ENCODE measurements around the gene SLC4A5. TPM values are rescaled to one million over a fixed set of nuclear protein-coding genes. Genes with fewer than 3 reads are reported as not detected.
"Not testable (repeated sequence)": the region's sequence is repeated elsewhere in the genome, so short reads cannot be mapped to it uniquely, and the experiment has no call there.

SLC4A5 gene
- total and polyA plus RNA-seq, 7 donors = under 0.01 to 12.2 (median 1.8) TPM

GRCh38 chr2:74345272-74345943 is 2.2 kb upstream of the SLC4A5 start:
- H3K27ac ChIP-seq = no peak overlapping the region
- 79 to 84% methylated on average over 8 of the region's 8 CpGs for WGBS, 2 donors
- TF ChIP-seq EP300 (IDR thresholded peaks at IDR 0.05) (no peak), CTCF (IDR thresholded peaks at IDR 0.05) (no peak), POLR2A (IDR thresholded peaks at IDR 0.05) (no peak), POLR2AphosphoS5 (IDR thresholded peaks at IDR 0.05) (no peak)
- H3K9me3 ChIP-seq = no peaks in the 10 kb centered on the region
- no peaks in the 10 kb centered on the region for H3K4me1 ChIP-seq
- no peak for DNase-seq
- H3K27me3 ChIP-seq = no peaks in the 10 kb centered on the region
- no peaks in the 10 kb centered on the region for H3K36me3 ChIP-seq
- no peak overlapping the region for H3K4me3 ChIP-seq
- intact Hi-C loops (cut with DNase I) = no loop called here

GRCh38 chr2:74336227-74336626 is 7.0 kb downstream of the SLC4A5 start:
- DNase-seq, H3K4me1 ChIP-seq, H3K27me3 ChIP-seq, H3K9me3 ChIP-seq, H3K27ac ChIP-seq, H3K4me3 ChIP-seq: not testable (repeated sequence)
- H3K36me3 ChIP-seq = peaks cover 0 to 16% (median 2%) of the 10 kb centered on the region in 4 donors
- intact Hi-C loops (cut with DNase I) = loop anchor here (10.0 kb wide), 1 partner anchor 511 kb away; the partner anchor contains the start of gene STAMBP
- WGBS, 2 donors = 78 to 83% methylated on average over 2 of the region's 2 CpGs

GRCh38 chr2:74334931-74335333 is 8.3 kb downstream of the SLC4A5 start:
- no peaks in the 10 kb centered on the region for H3K9me3 ChIP-seq
- intact Hi-C loops (cut with DNase I) = loop anchor here (2.0 to 10.0 kb wide), 2 partner anchors 84 to 510 kb away; partner anchors contain the start of gene STAMBP
- H3K4me3 ChIP-seq = no peak overlapping the region
- H3K27ac ChIP-seq = no peak overlapping the region
- no peaks in the 10 kb centered on the region for H3K4me1 ChIP-seq
- no peak for TF ChIP-seq POLR2A (IDR thresholded peaks at IDR 0.05)
- TF ChIP-seq CTCF (IDR thresholded peaks at IDR 0.05) = peak; percentile 41 to 96 (median 76)
- peak; percentile 73 for DNase-seq
- WGBS, 2 donors = 32 to 39% methylated on average over 3 of the region's 3 CpGs
- no peaks in the 10 kb centered on the region for H3K27me3 ChIP-seq
- peaks cover 0 to 28% (median 2%) of the 10 kb centered on the region in 4 donors for H3K36me3 ChIP-seq

- H3K27me3 ChIP-seq = no peaks in the 10 kb centered on the region
- H3K4me1 ChIP-seq = no peaks in the 10 kb centered on the region
- TF ChIP-seq EP300 (IDR thresholded peaks at IDR 0.05) = no peak
- TF ChIP-seq POLR2A (IDR thresholded peaks at IDR 0.05) = no peak
- TF ChIP-seq POLR2AphosphoS5 (IDR thresholded peaks at IDR 0.05) = no peak
- TF ChIP-seq CTCF (IDR thresholded peaks at IDR 0.05) = no peak
- 92 to 95% methylated on average over 6 of the region's 6 CpGs for WGBS, 2 donors
- no peak overlapping the region for H3K27ac ChIP-seq
- no peak overlapping the region for H3K4me3 ChIP-seq
- H3K36me3 ChIP-seq = peaks cover 0 to 37% (median 4%) of the 10 kb centered on the region in 4 donors
- intact Hi-C loops (cut with DNase I) = loop anchor here (2.0 to 10.0 kb wide), 2 partner anchors 83 to 509 kb away; partner anchors contain the start of gene STAMBP
- no peaks in the 10 kb centered on the region for H3K9me3 ChIP-seq
- no peak for DNase-seq
Observed at GRCh38 chr2:74333896-74334586, 9.2 kb downstream of the SLC4A5 start.

- TF ChIP-seq EP300 (IDR thresholded peaks at IDR 0.05) (no peak), POLR2AphosphoS5 (IDR thresholded peaks at IDR 0.05) (no peak), CTCF (IDR thresholded peaks at IDR 0.05) (no peak), POLR2A (IDR thresholded peaks at IDR 0.05) (no peak)
- Histone ChIP-seq H3K4me1 (no peaks in the 10 kb centered on the region), H3K9me3 (no peaks in the 10 kb centered on the region), H3K4me3 (no peak overlapping the region), H3K27me3 (no peaks in the 10 kb centered on the region), H3K36me3 (peaks cover 0 to 46% (median 5%) of the 10 kb centered on the region in 4 donors), H3K27ac (no peak overlapping the region)
- DNase-seq = no peak
- WGBS, 2 donors = 74 to 76% methylated on average over 3 of the region's 3 CpGs
- intact Hi-C loops (cut with DNase I) = loop anchor here (10.0 kb wide), 1 partner anchor 508 kb away; the partner anchor contains the start of gene STAMBP
Observed at GRCh38 chr2:74333175-74333574, 10.0 kb downstream of the SLC4A5 start.
